Activated gamma-delta T cell treated with Interleukin-2 at 50 U/mL for 16 hours (primary cell): ENCODE data around the gene WIPF3.

Source experiments
- DNase-seq: peaks from one replicate; pipeline ENCODE4 v3.0.0-alpha.2; 2020

Gene WIPF3

DNA sequence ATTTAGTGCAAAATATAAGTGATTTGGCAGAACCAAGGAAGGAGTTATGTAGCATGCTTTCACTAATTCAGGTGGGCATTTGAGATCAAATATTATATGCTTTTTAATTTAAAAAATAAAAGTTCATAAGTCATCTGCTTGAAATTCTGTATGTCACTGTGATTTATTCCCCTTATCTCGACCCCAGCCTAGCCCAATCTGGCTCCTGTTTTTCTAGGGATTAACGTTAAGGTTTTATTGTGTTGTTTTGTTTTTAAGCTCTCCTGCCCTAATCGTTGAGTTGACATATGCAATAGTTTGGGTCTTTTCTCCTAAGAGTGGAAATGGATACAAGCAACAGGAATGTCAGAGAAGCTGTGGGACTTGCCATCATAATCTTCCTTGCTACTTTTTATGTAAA is 42.6 kb downstream of the WIPF3 start:
- DNase-seq = no peak

DNA sequence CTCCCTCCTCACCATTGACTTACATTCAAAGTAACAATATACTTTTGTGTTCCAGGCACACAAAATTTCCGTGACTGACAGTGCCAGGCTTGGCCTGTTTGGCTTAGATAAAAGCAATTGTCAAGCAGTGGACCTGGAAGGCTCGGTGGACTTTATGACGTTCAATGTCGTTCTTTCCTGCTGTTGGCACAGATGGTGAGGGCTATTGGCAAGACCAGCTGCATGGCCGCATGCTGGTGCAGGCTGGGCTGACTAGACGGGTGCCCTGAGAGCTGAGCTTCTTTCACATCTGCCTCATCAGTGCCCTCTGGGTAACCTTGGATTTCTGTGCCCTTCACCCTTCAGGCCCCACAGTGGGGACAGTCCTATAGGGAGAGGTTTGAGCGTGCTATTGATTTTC is 45.2 kb downstream of the WIPF3 start:
- DNase-seq = no peak

DNA sequence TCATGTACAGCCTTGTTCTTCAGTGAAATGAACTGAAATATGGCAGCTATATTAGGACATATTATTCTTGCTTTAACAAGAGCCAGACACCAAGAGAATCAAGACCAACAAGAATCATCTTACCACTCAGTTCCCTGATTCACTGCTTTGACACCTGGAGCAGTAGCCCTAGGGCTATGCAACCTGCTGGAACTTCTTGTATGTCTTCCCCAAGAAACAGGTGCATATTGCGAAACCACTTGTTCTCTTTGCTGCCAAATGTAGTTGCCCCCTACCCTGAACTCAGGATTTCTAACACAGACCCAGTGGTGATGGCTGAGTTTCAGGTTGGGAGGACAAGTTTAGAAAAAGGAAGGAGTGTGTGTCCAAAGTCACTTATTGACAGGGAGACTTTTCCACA is 46.1 kb downstream of the WIPF3 start:
- DNase-seq = no peak

DNA sequence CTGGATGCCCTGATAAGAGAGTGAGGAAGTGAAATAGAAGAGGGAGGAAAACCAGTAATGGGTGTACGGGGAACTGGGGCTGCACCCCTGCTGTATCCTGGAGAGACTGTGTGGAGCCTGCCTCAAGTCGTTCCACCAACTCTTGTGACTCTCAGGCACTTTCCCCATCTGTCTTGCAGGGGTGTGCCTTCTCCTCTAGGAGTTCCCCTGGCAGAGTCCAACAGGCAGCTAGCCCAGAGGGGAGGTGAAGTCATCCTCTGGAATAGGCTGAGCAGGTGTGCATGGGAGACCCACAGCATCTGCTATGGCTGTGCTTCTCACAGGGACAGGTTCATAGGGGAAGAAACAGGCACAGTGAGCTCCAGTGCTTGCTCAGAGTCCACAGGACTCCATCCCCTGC is 46.8 kb downstream of the WIPF3 start:
- DNase-seq = no peak

DNA sequence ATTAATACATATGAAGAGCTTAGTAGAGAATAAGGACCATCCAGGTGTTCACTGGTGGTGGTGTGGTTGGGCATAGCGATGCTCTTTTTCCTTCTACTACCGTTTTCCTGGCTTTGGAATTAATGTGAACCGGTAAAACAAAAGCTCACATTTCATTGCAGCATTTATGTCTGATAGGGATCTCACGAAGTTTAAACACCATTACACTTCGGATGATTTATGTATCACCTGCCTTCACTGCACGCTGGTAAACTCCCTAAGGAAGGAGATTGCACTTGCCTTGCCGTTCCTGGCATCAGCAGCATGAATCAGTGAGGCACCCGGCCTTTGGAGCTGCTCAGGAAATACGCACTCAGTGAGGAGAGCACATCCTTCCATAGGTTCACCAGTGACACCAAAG is 47.5 kb downstream of the WIPF3 start:
- no peak for DNase-seq

DNA sequence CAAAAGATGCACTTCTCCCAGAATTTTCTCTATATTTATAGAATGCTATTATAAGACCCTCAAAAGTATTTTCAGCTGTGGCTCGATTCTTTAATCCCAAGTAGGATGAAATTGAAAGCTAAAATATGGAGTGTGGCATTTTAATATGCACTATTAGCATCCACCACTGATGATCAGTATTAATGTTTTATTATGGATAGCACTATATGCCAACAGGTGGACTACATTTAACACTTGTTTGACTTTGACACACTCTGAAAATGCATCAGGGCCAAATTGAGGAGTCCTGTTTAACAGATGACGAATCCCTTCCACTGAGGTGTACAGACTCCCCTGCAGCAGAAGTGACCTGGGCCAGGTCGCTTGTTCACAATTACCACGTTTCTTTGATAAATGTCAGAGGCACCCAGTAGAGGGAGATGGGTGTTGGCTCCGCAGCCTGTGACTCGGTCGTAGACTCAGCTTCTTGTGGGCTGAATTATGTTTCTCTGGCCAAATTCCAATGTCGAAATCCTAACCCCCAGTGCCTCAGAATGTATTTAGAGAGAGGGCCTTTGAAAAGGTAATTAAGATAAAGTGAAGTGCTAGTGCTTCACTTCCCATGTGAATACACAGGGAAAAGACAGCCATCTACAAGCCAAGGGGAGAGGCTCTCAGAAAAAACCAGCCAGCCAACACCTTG is 48.1 kb downstream of the WIPF3 start:
- DNase-seq = no peak

DNA sequence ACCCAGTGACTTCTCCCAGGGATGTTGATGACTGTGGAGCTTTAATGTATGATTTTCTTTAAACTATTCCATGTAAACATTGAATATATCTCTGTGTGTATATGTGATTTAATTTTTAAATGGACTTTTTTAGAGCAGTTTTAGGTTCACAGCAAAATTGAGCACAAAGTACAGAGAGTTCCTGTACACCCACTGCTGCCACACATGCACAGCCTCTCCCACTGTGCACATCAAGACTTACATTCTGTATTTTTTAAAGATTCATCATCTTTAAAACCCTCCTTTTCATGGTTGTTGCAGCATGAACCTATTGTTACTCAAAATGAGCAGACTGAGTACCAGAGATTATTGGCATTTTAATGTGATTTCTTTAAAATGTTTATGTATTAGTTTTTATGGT is 51.3 kb downstream of the WIPF3 start:
- DNase-seq = no peak

DNA sequence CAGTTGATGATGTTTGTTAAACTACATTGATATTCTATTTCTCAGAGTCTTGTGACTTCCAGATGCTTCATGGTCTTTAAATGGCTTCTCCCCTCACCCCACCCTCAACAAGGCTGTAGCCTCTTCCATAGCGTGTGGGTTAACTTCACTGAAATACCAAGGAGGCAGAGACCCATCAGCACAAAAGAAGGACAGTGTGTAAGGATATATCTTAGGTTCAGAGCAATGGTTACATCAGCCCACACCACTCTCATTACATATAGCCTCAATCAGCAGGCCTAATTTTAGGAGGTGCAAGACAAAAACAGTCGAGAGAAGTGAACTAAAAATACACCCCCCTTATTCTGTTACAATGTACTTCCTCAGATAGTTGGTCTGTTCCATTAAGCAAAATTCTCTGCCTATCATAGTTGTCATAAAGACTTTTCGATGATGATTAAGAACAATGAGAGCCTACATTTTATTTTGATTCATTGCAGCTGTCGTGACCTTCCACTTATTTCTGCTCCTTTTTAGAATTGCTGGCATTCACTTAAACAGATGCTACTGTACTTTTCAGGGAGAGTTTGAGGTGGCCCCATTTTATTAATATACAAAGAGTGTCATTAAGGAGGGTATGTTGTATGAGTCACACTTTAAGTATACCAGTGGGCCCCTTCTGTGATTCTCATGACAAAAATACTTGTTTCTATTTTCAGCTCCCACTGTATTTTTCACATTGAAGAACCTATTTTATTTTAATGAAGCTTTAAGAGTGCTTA is 52.1 kb downstream of the WIPF3 start:
- DNase-seq = no peak

DNA sequence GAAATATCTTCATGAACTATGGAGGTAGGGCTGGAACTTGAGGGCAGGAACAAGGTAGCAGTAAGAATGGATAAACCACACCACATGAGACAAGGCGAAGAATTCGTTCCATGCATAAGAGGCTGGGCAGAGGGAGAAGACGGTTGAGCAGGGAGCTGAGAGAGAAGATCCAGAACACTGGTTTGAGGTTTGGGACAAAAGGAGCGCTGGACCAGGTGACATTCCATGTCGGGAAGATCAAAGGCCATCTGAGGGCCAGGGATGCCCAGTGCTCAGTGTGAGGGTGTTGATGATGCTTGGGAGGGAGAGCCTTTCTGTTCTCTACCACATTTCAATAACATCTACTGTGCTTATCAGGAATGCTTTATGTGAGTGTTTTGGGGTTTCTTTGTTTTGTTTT is 52.8 kb downstream of the WIPF3 start:
- DNase-seq = no peak

DNA sequence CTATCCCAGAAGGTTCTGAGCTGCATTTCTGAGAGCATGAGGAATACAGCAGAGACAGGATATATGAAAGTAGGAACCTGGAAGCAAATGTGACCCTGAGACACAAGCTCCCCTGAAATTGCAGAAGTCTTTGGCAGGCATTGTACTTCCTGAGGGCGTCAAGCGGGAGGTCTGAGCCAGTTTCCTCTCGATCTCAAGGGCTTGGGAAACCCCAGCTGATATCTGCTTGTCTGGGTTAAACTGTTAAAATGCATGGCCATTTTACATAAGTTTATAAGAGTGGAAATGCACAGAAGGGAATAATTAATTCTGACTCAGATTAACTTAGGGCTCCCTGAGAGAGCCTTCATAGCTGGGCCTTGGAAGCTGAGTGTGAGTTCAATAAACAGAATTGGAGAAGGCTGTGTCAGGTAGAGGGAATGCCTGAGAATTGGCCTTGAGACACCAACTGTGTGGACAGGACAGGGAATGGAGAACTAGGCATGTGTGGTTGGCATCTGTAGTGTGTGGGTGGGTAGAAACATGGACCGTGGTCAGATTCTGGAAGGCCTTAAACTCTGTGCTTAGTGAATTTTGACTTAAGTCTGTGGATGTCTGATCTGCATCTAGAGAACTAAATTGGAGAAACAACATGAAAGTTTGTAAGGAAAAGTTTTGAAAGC is 53.3 kb downstream of the WIPF3 start:
- DNase-seq = no peak

DNA sequence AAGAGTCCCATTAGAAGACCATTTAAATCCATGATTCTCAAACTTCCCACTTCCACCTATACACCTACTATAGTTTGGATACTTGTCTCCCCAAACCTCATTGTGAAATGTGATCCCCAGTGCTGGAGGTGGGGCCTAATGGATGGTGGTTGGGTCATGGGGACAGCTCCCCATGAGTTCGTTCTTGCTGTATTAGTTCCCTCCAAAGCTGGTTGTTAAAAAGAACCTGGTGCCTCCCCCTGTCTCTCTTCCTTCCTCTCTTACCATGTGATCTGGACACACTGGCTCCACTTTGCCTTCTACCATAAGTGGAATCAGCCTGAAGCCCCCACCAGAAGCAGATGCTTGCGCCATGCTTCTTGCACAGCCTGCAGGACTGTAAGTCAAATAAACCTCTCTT is 53.9 kb downstream of the WIPF3 start:
- no peak for DNase-seq

DNA sequence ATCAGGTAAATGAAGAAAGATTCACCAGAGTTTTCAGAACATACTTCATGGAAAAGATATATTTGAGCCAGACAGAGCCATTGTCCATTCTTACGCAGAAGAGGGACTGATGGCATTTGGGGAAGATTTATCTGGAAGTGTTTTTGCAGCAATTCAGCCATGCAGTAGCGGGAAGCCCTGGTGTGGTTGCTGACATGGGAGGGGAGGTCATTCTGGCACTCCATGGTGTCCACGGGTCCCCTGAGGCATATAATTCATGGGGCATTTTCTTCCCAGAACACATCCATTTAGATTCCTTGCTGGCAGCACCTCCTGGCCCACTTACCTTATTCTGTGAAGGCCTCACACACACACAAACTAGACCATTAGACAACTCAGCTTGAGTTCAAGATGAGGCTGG is 55.6 kb downstream of the WIPF3 start:
- DNase-seq = no peak

DNA sequence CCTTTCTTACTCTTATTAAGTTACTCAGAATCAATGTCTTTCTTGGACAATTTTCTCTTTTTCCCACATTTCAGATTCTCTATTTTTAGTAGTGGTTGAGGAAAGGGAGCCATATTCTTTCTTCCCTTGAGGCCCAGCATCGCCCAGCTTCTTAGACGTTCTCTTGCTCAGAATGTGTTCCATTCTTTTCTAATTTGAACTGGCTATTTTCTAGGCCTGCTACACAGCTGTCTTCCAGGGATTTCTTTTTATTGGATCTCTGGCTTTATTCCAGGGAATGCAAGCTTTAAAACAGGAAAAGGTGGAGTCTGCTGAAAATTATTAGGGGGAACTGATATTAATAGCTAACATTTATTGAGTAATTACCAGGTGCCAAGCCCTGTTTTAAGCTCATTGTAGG is 58.3 kb downstream of the WIPF3 start:
- DNase-seq = no peak

DNA sequence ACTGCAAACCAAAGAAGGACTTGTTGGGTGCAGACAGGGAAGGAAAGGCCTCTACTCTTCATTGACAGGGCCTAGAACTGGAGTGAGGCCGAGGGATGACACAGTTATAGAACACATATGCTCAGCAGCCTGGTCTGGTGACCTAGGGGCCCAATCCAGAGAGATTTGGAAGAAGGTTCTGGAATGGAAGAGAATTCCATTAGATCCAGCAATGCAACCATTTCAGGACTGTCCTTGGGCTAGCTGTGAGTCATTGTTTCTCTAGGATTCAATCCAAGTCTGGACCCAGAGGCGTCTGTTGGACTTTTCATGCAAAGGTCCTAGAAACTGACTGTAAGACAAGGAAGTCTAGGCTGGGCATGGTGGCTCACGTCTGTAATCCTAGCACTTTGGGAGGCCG is 59.2 kb downstream of the WIPF3 start:
- DNase-seq = no peak

DNA sequence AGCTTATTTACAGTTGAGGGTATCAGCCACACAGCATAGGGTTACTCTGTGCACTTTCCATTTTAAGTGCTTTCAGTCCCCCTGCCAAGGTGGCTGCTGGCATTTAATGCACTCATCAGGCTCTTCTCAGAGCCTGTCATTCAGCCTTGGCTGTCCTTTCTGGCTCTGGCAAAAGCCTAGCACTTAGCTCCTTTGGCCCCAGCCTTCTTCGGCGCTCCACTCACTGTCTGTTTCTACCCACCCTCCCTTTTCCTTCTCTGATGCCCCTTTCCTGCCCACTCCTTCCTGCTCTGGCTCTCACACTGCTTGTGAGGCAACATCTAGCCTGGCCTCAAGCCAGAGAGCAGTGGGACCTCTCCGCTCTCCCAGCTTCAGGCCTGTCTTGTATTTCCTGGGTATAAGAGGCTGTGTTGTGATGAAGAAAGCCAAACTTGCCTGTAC is 60.2 kb downstream of the WIPF3 start:
- no peak for DNase-seq

DNA sequence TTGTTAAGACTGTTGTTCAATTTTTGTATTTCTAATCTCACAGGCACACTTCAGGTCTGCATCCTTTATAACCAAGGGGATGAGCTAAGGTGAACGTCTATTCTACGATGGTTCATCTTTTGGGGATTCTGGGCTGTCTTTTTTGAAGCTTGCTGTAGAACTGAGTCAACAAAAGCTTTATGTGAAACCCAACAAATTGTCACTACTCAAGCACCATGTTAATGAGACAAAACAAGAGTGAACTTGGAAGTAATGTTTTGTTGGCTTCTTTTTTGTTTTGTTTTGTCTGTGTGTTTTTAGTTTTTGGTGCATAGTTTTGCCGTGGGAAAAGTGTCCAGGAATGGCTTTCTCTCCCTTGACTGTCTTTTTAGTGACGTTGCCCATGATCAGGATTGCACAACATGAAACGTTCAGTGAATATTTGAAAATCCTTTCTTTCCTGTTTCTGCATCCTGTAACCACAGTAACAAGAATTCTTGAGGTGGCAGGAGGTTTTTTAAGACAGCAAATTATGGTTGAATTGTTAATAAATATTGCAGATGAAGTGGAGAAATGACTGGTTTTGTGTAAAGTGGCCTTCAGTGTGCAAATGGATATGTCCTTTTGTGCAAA is 65.6 kb downstream of the WIPF3 start:
- no peak for DNase-seq

DNA sequence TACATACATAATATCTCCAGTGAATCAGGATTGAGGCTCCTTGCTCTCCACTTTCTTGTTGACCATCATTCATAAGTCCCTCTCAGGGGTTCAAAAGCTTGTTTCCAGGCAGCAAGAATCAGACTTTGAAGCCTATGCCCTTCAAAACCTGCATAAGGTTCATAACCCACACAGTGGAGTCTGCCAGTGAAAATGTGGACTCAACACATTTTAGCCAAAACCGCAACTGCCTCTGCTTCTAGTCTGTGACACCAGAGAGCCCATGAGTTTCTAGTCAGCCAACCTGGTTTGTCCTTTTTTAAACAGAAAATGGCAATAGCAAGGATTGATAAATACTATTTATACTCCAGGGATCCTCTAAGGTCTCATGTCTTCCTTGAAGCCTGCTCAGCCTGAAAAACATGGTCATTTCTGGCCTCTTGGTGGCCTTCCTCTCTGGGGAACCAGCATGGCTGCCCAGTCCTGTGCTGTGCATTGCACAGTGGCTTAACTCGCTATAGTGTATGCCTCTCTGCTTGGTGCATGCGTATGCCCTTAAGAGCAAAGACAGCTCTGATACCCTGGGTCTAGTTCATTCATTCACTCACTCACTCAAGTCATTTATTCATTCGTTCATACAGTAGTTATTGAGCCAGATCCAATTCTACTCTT is 67.5 kb downstream of the WIPF3 start:
- DNase-seq = no peak

DNA sequence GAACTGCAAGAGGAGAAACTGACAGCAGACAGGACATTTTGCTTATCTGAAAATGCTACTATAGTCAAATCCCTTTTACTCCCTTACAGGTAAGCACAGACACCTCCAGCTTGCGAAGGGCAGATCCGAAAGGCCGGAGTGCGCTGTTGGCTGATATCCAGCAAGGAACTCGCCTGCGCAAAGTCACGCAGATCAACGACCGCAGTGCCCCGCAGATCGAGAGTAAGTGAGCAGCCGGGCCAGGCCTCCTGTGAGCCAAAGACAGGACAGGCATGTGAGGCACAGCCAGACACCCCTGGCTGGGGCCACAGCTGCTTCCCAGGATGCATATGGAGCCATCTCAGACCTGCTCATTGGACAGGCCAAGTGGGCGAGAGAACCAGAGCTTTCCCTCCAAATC is 69.4 kb downstream of the WIPF3 start:
- DNase-seq = no peak

DNA sequence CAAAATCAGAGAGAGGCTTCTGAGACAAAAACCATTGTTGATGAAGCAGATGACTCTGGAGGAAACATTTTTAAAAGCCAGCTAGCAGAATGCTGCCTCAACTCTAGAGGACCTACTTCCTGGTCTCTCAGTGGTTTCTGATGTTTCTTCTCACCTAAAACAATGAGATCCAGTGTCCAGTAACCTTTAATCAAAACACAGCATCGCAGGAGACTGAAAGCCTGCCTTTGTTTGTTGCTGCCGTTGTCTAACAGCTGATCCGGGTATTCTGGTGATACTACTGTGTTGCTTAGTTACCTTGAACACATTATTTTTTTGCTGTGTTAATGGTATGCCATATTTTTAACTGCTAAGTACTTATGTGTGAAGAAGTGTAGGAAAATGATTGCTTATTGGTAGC is 70.9 kb downstream of the WIPF3 start:
- no peak for DNase-seq

DNA sequence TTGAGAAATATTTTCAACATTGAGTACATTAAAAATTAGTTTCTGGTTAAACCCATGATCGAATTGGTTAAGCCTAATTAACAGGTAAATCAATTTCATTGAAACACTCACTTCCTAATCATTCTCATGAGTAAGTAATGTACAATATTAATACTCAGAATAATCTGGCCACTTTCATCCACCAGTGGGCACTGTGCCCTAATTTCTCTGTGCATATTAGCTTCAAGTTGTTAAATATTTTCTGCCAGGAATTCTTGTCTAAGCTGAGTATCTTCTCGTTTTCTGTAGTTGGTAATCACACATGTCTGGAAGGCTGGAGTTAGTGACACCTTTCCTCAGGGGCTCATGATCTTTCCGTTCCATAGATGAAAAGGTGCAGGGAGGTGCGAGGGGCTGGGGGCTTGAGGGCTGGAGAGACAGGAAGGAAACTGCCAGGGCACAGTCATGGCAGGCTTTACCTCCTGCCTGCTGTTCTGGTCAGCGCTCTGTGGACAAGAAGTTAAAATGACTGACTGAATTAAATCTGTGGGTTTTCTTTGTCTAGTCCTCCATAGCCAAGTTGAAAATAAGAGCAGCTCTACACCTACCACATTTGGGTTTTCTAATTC is 71.9 kb downstream of the WIPF3 start:
- DNase-seq = peak; percentile 24

DNA sequence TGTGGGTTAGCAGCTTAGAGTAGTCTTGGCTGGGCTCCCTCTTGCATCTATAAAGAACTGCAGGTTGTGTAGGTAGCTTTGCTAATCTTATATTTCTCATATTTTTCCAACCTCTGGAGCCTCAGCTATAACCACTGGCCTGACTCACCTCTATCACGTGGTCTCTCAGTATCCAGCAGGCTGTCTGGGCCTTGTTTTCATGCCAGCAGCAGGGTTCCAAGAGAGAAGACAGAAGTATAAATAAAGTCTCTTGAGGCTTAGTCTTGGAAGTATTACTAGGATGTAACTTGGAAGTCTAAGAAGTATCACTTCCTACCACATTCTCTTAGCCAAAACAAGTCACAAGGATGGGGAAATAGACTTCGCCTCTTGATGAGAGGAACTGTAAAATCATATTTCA is 73.3 kb downstream of the WIPF3 start:
- DNase-seq = no peak

DNA sequence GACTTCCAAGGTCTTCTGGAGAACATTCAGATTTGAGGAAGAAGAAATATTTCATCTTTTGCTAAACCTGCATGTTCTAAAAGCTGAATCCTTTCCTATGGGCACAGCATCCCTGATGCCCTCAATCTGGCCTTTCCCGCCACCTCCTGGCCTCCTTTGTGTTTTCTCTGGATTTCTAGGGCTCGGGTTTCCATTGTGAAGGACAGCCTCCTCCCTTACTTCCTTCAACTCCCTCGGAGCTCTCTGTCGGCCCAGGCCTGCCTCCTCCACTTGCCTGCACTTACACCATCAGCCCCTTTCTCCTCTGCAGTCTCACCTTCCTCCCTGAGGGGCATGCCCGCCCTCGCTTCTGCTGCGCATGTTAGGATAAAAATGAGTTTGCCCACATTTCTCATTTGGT is 75.4 kb downstream of the WIPF3 start:
- DNase-seq = no peak

DNA sequence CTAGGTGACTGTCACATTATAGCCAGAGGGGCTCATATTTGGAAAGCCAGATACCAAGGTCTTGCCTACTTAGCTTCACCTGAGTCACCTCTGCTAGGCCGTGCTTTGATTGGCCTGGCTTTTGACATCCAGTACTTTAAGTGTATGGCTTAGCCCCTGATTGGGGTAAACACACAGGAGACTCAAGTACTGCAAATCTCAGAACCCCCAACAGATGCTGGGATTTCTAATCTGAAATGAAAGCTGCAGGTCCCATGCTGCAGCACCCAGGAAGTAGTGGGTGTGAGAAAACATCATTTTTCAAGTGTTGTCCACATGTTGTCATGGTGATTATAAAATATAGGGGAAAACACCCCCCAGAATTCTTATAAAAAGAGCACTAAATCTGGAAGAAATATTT is 76.2 kb downstream of the WIPF3 start:
- no peak for DNase-seq
